HepG2 (cell line): ENCODE data around the gene CSNK2A2. TPM values are rescaled to one million over a fixed set of nuclear protein-coding genes. Genes with fewer than 3 reads are reported as not detected.

Experiments used
- ATAC-seq: fragments of 200-7000 bp; cut with Tn5 transposase; 3 replicates; pipeline ENCODE4 v1.9.1; 2020; ENCODE audit warnings: mild to moderate bottlenecking, moderate library complexity
- BruUV-seq: library from RNA; stranded (reverse); fragments of 400-500 nt; replicated peaks from 2 replicates; lab custom pipeline; 2021; lab: Mats Ljungman, UMichigan
- CTCF ChIA-PET: fragments of 300-600 bp; formaldehyde crosslinking; extraction: SDS; loops from one replicate; lab custom pipeline; 2021; ENCODE audit warnings: low total read pairs, inconsistent platforms, low intra/inter-chr PET ratio; lab: Yijun Ruan, JAX
- POLR2A ChIA-PET: fragments of 350-600 bp; sonication (Branson Sonifier 250); formaldehyde crosslinking; loops from one replicate; lab custom pipeline; 2020; ENCODE audit warnings: antibody characterized with exemption, inconsistent platforms; lab: Yijun Ruan, JAX
- DNase-seq: peaks from one replicate; pipeline ENCODE4 v3.0.0-alpha.2; 2015; ENCODE audit warnings: low spot score
- FAIRE-seq: peaks from 3 replicates; lab custom pipeline; 2011; peaks lifted over from hg19 to GRCh38; lab: Jason Lieb, UNC
- H2AFZ ChIP-seq: one replicate; pipeline ENCODE4 v1.6.1; 2011; ENCODE audit warnings: low read length, inconsistent platforms
- H3K27ac ChIP-seq: fragments of 300-600 bp; 3 replicates; pipeline ENCODE4 v1.8.0; 2011; ENCODE audit warnings: mixed run types, mild to moderate bottlenecking, mixed read lengths, low read length, inconsistent platforms; ENCODE audit not compliant: insufficient read depth; ENCODE audit errors: extremely low read length
- H3K27me3 ChIP-seq, 2 experiments: fragments of 200-600 bp in 1 of 2; 2 replicates in 1 of 2; 3 replicates in 1 of 2; pipeline versions ENCODE4 v1.6.0 to v1.8.0; 2011; ENCODE audit warnings: low read length in 2 of 2, mild to moderate bottlenecking in 2 of 2, moderate library complexity in 2 of 2, inconsistent platforms in 1 of 2; ENCODE audit not compliant: insufficient read depth in 2 of 2, control insufficient read depth in 1 of 2
- H3K36me3 ChIP-seq, 2 experiments: fragments of 200-600 bp in 1 of 2; replicated peaks in 1 of 2; 2 replicates in 1 of 2; 3 replicates in 1 of 2; pipeline versions ENCODE4 v1.5.1 to v1.8.0; 2011; ENCODE audit warnings: low read length in 2 of 2, inconsistent platforms in 1 of 2; ENCODE audit not compliant: insufficient read depth in 2 of 2, control insufficient read depth in 1 of 2
- H3K4me1 ChIP-seq: 2 replicates; pipeline ENCODE4 v1.5.1; 2012; ENCODE audit warnings: low read length, inconsistent platforms; ENCODE audit not compliant: insufficient read depth
- H3K4me2 ChIP-seq: 2 replicates; pipeline ENCODE4 v1.6.0; 2011; ENCODE audit warnings: low read depth, low read length, inconsistent platforms
- H3K4me3 ChIP-seq, 3 experiments: fragments of 200-600 bp in 1 of 3; sonication (generic), shearing (Covaris generic) in 1 of 3; replicated peaks in 1 of 3; 2 replicates each; pipeline ENCODE4 v1.5.1; 2011 to 2016; ENCODE audit warnings: low read length in 3 of 3, inconsistent platforms in 2 of 3, low read depth in 2 of 3, mild to moderate bottlenecking in 2 of 3, control low read depth in 1 of 3, mixed read lengths in 1 of 3; ENCODE audit not compliant: insufficient read depth in 1 of 3
- H3K79me2 ChIP-seq: one replicate; pipeline ENCODE4 v1.6.1; 2011; ENCODE audit warnings: low read length, inconsistent platforms; ENCODE audit not compliant: insufficient read depth
- H3K9ac ChIP-seq: 2 replicates; pipeline ENCODE4 v1.6.0; 2011; ENCODE audit warnings: mild to moderate bottlenecking, low read depth, low read length, inconsistent platforms; ENCODE audit not compliant: insufficient read depth
- H3K9me3 ChIP-seq: 2 replicates; pipeline ENCODE4 v1.5.1; 2012; ENCODE audit warnings: mild to moderate bottlenecking, low read length
- H4K20me1 ChIP-seq: 2 replicates; pipeline ENCODE4 v1.6.0; 2011; ENCODE audit warnings: inconsistent platforms, mild to moderate bottlenecking, low read length, moderate library complexity; ENCODE audit not compliant: insufficient read depth
- ATF7 ChIP-seq, 2 experiments: fragments of 450-650 bp in 1 of 2; sonication (generic) in 1 of 2; formaldehyde crosslinking in 1 of 2; IDR thresholded peaks; 2 replicates each; pipeline versions ENCODE4 v1.4.0 to v1.6.1; 2016 to 2020; ENCODE audit warnings: antibody characterized with exemption in 1 of 2, mild to moderate bottlenecking in 1 of 2, missing genetic modification reagents in 1 of 2
- KLF12 ChIP-seq: sonication (generic); formaldehyde crosslinking; IDR thresholded peaks from 2 replicates; pipeline ENCODE4 v1.4.0; 2020; ENCODE audit warnings: missing genetic modification reagents, borderline replicate concordance
- ZFAT ChIP-seq: sonication (generic); formaldehyde crosslinking; conservative IDR thresholded peaks from 2 replicates; pipeline ENCODE4 v1.8.1; 2023; ENCODE audit warnings: missing genetic modification reagents, inconsistent platforms
- WGBS: methylation state at CpG from one replicate; pipeline ENCODE4 v1.1.6; 2017; ENCODE audit warnings: low lambda C conversion rate; 5-methylcytosine and 5-hydroxymethylcytosine counted together
- in situ Hi-C: cut with HindIII; loops from 2 replicates; pipeline ENCODE4 v1.10.0; 2017; ENCODE audit warnings: low pct_unique_long_range_greater_than_20kb; ENCODE audit not compliant: extremely low pct_ligation_motif_present
- intact Hi-C: fragments of 100-400 bp; cut with micrococcal nuclease; formaldehyde crosslinking; loops from one replicate; pipeline ENCODE4 v1.10.0; 2022; ENCODE audit not compliant: unreplicated experiment
- polyA plus RNA-seq, 8 experiments: library from polyadenylated mRNA; depleted of rRNA in 3 of 8; stranded (reverse) in 7 of 8; unstranded in 1 of 8; fragments of >200 nt; fragmentation: Illumina TruSeq in 4 of 8; extraction: Trizol in 4 of 8; gene quantifications; 2 replicates each; pipeline versions ENCODE4 v1.2.1 to v1.2.3, GENCODE V29; 2011 to 2016; ENCODE audit warnings: low read depth in 4 of 8, missing spikeins in 1 of 8, mixed read lengths in 1 of 8; ENCODE audit not compliant: insufficient read depth in 1 of 8
- total RNA-seq, 5 experiments: library from RNA; depleted of rRNA; stranded (reverse); fragments of >200 nt; fragmentation: Illumina TruSeq; extraction: Trizol; gene quantifications; 2 replicates each; pipeline ENCODE4 v1.2.3, GENCODE V29; 2016; ENCODE audit warnings: low read depth in 1 of 5
- TF ChIP-seq, protein P1 (sequence below): sonication (generic); formaldehyde crosslinking; IDR thresholded peaks from 2 replicates; pipeline ENCODE4 v1.8.0; 2022; ENCODE audit warnings: missing genetic modification reagents, mild to moderate bottlenecking, moderate library complexity, borderline replicate concordance

Gene CSNK2A2
- total and polyA plus RNA-seq, 2 of the 13 experiments (the other 11 are each of a cell fraction or from before 2014, with no cell fraction given), result 46.4 to 56.9 TPM

DNA sequence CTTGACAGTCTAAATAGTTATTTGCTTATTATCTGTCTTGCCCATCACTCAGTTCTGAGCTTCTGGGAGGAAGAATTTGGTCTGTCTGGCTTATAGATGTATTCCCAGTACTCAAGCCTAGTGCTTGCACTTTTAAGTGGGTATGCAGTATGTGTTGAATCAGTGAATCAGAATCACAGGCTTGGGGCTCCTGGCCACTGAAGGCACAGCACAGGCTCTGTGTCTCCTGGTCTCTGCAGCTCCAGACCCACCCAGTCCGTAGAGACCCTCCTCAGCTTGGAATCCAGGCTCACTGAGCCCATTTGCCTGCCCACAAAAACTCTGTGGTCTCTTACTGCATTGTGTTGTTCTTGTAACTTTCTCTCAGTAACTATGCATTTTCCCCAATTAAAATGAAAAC, 49.4 kb downstream of the CSNK2A2 start:
- 27% methylated on average over 1 of the region's 1 CpG for WGBS

GRCh38 chr16:58148099-58148498, 49.8 kb downstream of the CSNK2A2 start:
- CTCF ChIA-PET, result no interaction called here
- no TSS peak for BruUV-seq
- H2AFZ ChIP-seq, result no peak overlapping the region
- no peak for FAIRE-seq
- no peaks in the 10 kb centered on the region for H3K36me3 ChIP-seq
- no peaks in the 10 kb centered on the region for H3K79me2 ChIP-seq
- peaks cover 9% of the 10 kb centered on the region for H3K4me1 ChIP-seq
- 48% methylated on average over 2 of the region's 2 CpGs for WGBS
- no peaks in the 10 kb centered on the region for H3K9me3 ChIP-seq
- no peak overlapping the region for H3K4me3 ChIP-seq
- H3K27me3 ChIP-seq, result no peaks in the 10 kb centered on the region
- no peak overlapping the region for H3K9ac ChIP-seq
- intact Hi-C loops, result no loop called here
- ATAC-seq, result no peak
- H3K4me2 ChIP-seq, result no peak overlapping the region
- in situ Hi-C loops, result no loop called here
- POLR2A ChIA-PET, result no interaction called here
- no peak overlapping the region for H3K27ac ChIP-seq
- H4K20me1 ChIP-seq, result no peaks in the 10 kb centered on the region
- DNase-seq, result no peak
- no peak for TF ChIP-seq KLF12 (CRISPR knock-in tag)
- peak; percentile 50 for TF ChIP-seq ATF7 (IDR thresholded peaks at IDR 0.05)
- no peak for TF ChIP-seq ATF7 (CRISPR knock-in tag; IDR thresholded peaks at IDR 0.05)
- TF ChIP-seq, all 625 proteins: peak for 1

More for the DNA sequence above, 49.4 kb downstream of the CSNK2A2 start:
- ATAC-seq (peak; percentile 65), FAIRE-seq (no peak), DNase-seq (no peak)
- no peak overlapping the region for H3K9ac ChIP-seq
- TF ChIP-seq ZFAT (CRISPR knock-in tag), result peak; percentile 99
- TF ChIP-seq, protein P1, sequence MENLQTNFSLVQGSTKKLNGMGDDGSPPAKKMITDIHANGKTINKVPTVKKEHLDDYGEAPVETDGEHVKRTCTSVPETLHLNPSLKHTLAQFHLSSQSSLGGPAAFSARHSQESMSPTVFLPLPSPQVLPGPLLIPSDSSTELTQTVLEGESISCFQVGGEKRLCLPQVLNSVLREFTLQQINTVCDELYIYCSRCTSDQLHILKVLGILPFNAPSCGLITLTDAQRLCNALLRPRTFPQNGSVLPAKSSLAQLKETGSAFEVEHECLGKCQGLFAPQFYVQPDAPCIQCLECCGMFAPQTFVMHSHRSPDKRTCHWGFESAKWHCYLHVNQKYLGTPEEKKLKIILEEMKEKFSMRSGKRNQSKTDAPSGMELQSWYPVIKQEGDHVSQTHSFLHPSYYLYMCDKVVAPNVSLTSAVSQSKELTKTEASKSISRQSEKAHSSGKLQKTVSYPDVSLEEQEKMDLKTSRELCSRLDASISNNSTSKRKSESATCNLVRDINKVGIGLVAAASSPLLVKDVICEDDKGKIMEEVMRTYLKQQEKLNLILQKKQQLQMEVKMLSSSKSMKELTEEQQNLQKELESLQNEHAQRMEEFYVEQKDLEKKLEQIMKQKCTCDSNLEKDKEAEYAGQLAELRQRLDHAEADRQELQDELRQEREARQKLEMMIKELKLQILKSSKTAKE (CRISPR knock-in tag), result no peak
- ChIA-PET POLR2A (no interaction called here), CTCF (no interaction called here)
- H3K79me2 ChIP-seq, result no peaks in the 10 kb centered on the region
- intact Hi-C loops (no loop called here), in situ Hi-C loops (no loop called here)
- no TSS peak for BruUV-seq
- no peak overlapping the region for H3K27ac ChIP-seq
- H4K20me1 ChIP-seq, result no peaks in the 10 kb centered on the region
- no peaks in the 10 kb centered on the region for H3K9me3 ChIP-seq
- peaks cover 9% of the 10 kb centered on the region for H3K4me1 ChIP-seq
- H3K4me3 ChIP-seq, result no peak overlapping the region; a peak in 1 of 6 replicates
- H2AFZ ChIP-seq, result no peak overlapping the region
- no peaks in the 10 kb centered on the region for H3K36me3 ChIP-seq
- H3K4me2 ChIP-seq, result peak overlapping the region; percentile 18; the same call in 1 of the 2 replicates
- H3K27me3 ChIP-seq, result no peaks in the 10 kb centered on the region
